ENCODE results near the gene FSTL4.

Gene FSTL4

DNA sequence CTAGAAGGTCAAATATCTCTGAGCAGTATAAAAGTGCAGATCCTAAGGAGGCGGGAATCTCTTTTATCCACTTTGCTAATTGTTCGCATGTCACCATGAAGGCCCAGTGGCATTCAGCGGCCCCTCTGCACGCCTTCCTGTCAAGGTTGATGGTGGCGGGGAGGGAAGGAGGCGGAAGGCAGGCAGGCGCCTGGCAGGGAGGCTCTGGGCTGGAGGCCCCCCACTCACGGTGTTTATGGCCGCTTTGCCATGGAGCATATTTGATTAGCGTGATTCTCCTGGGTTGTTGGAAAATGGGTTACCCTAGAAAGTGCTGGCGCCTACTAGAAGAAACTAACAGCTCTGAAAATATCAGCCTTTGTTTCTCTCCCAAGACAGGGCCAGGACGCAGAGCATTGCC, 209.6 kb downstream of the FSTL4 start:
- H3K9me3 ChIP-seq (ENCODE audit: control insufficient read depth in 2 of 2, low read length in 2 of 2) = no peaks in the 10 kb centered on the region
- no peak overlapping the region for H3K4me3 ChIP-seq (ENCODE audit: low read length in 2 of 2)
- H3K4me1 ChIP-seq (ENCODE audit: control insufficient read depth in 2 of 2, insufficient read depth in 2 of 2, low read length in 2 of 2) = no peaks in the 10 kb centered on the region
- H3K36me3 ChIP-seq (ENCODE audit: control insufficient read depth in 2 of 2, insufficient read depth in 2 of 2, low read length in 2 of 2) = no peaks in the 10 kb centered on the region
- no peaks in the 10 kb centered on the region for H3K27me3 ChIP-seq (ENCODE audit: control insufficient read depth in 2 of 2, insufficient read depth in 2 of 2, low read length in 2 of 2)
- no peak overlapping the region for H3K27ac ChIP-seq (ENCODE audit: low read depth in 2 of 2, low read length in 2 of 2)
- no peak overlapping the region for H3K9ac ChIP-seq (ENCODE audit: low read depth in 1 of 2, low read length in 2 of 2)

- Histone ChIP-seq H3K27me3 (ENCODE audit: control insufficient read depth in 2 of 2, insufficient read depth in 2 of 2, low read length in 2 of 2) (no peaks in the 10 kb centered on the region), H3K9ac (ENCODE audit: low read depth in 1 of 2, low read length in 2 of 2) (no peak overlapping the region), H3K9me3 (ENCODE audit: control insufficient read depth in 2 of 2, low read length in 2 of 2) (no peaks in the 10 kb centered on the region), H3K36me3 (ENCODE audit: control insufficient read depth in 2 of 2, insufficient read depth in 2 of 2, low read length in 2 of 2) (no peaks in the 10 kb centered on the region), H3K27ac (ENCODE audit: low read depth in 2 of 2, low read length in 2 of 2) (no peak overlapping the region), H3K4me3 (ENCODE audit: low read length in 2 of 2) (no peak overlapping the region), H3K4me1 (ENCODE audit: control insufficient read depth in 2 of 2, insufficient read depth in 2 of 2, low read length in 2 of 2) (no peaks in the 10 kb centered on the region)
Measured at GRCh38 chr5:133401731-133402347, 210.5 kb downstream of the FSTL4 start.

DNA sequence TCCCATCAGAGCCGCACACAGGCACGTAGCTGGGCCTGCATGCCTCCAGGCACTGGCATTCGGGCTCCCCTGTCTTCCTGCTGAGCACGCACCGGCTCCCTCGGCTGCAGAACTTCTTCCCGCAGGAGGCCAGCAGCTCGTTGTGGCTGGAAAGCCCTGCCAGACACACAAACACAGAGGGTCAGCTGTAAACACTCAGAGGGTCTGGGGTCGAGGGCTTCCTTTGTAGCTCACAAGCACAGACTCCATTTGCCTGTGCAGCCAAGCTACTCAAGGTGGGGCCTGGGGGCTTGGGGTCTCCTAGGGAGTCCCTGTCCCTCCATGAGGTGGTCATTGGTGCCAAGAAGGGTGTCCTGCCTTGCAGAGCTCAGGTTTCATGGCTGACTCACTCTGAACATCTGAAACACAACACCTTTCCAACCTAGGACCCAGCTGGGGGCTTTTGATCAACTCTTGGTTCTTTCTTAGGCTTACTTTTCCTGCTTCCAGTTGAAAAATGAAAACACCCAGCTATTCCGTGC, 211.4 kb downstream of the FSTL4 start:
- Histone ChIP-seq H3K27ac (ENCODE audit: low read depth in 2 of 2, low read length in 2 of 2) (no peak overlapping the region), H3K9ac (ENCODE audit: low read depth in 1 of 2, low read length in 2 of 2) (no peak overlapping the region), H3K4me3 (ENCODE audit: low read length in 2 of 2) (no peak overlapping the region), H3K36me3 (ENCODE audit: control insufficient read depth in 2 of 2, insufficient read depth in 2 of 2, low read length in 2 of 2) (no peaks in the 10 kb centered on the region), H3K9me3 (ENCODE audit: control insufficient read depth in 2 of 2, low read length in 2 of 2) (no peaks in the 10 kb centered on the region), H3K4me1 (ENCODE audit: control insufficient read depth in 2 of 2, insufficient read depth in 2 of 2, low read length in 2 of 2) (no peaks in the 10 kb centered on the region), H3K27me3 (ENCODE audit: control insufficient read depth in 2 of 2, insufficient read depth in 2 of 2, low read length in 2 of 2) (no peaks in the 10 kb centered on the region)

DNA sequence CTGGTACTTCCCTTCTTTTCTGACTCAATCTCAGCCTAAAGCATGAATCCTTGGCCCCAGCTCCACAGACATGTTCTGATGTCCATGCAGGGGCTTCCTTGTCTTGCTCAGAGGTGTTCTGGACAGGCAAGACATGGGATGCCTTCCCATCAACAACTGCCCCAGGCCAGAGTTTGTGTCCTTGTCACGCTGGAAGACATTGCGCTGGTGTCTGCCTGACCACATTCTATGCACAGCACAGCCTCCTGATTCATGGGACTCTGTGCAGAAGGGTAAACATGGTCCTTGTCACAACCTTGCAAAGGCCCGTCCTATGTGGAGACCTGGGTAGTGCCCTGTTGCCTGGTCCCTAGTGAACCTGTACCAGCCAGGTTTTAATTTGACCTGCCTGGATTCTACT, 212.2 kb downstream of the FSTL4 start:
- H3K4me3 ChIP-seq (ENCODE audit: low read length in 2 of 2) = no peak overlapping the region
- H3K27ac ChIP-seq (ENCODE audit: low read depth in 2 of 2, low read length in 2 of 2) = no peak overlapping the region
- no peaks in the 10 kb centered on the region for H3K9me3 ChIP-seq (ENCODE audit: control insufficient read depth in 2 of 2, low read length in 2 of 2)
- no peaks in the 10 kb centered on the region for H3K27me3 ChIP-seq (ENCODE audit: control insufficient read depth in 2 of 2, insufficient read depth in 2 of 2, low read length in 2 of 2)
- no peak overlapping the region for H3K9ac ChIP-seq (ENCODE audit: low read depth in 1 of 2, low read length in 2 of 2)
- no peaks in the 10 kb centered on the region for H3K36me3 ChIP-seq (ENCODE audit: control insufficient read depth in 2 of 2, insufficient read depth in 2 of 2, low read length in 2 of 2)
- no peaks in the 10 kb centered on the region for H3K4me1 ChIP-seq (ENCODE audit: control insufficient read depth in 2 of 2, insufficient read depth in 2 of 2, low read length in 2 of 2)

DNA sequence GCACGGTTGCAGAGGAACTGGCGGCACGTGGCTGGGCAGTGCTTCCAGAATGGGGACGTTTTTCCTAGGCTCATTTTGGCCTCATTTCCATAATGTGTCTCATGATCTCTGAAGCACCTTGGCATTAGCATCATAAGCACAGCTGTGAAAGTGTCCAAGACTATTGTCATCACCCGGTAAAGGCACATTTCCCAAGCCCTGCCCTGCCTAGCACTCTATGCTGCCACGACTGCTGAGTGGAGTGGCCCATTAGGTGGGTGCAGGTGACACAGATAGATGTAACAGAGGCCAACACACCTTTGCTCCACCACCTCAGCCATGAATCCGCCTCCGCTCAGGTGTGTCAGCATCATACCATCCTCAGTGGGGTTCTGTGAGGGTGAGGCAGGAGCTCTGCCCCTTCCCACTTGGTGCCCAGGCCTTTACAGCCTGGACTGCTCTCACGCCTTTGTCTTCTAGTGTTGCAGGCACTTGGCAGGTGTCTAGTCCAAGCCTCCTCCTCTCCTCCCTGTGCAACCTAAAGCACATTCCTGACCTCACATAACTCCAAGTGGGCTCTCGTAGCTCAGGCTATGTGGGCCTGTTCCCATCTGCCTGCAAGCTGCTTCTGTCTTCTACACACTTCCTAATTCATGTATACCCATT, 213.0 kb downstream of the FSTL4 start:
- Histone ChIP-seq H3K4me3 (ENCODE audit: low read length in 2 of 2) (no peak overlapping the region), H3K9me3 (ENCODE audit: control insufficient read depth in 2 of 2, low read length in 2 of 2) (no peaks in the 10 kb centered on the region), H3K9ac (ENCODE audit: low read depth in 1 of 2, low read length in 2 of 2) (no peak overlapping the region), H3K36me3 (ENCODE audit: control insufficient read depth in 2 of 2, insufficient read depth in 2 of 2, low read length in 2 of 2) (no peaks in the 10 kb centered on the region), H3K27ac (ENCODE audit: low read depth in 2 of 2, low read length in 2 of 2) (no peak overlapping the region), H3K27me3 (ENCODE audit: control insufficient read depth in 2 of 2, insufficient read depth in 2 of 2, low read length in 2 of 2) (no peaks in the 10 kb centered on the region), H3K4me1 (ENCODE audit: control insufficient read depth in 2 of 2, insufficient read depth in 2 of 2, low read length in 2 of 2) (no peaks in the 10 kb centered on the region)

- Histone ChIP-seq H3K9me3 (ENCODE audit: control insufficient read depth in 2 of 2, low read length in 2 of 2) (no peaks in the 10 kb centered on the region), H3K27ac (ENCODE audit: low read depth in 2 of 2, low read length in 2 of 2) (no peak overlapping the region)
Measured at GRCh38 chr5:133398646-133399101, 213.7 kb downstream of the FSTL4 start.

GRCh38 chr5:133397990-133398645, 214.2 kb downstream of the FSTL4 start:
- no peaks in the 10 kb centered on the region for H3K4me1 ChIP-seq (ENCODE audit: control insufficient read depth in 2 of 2, insufficient read depth in 2 of 2, low read length in 2 of 2)
- H3K27me3 ChIP-seq (ENCODE audit: control insufficient read depth in 2 of 2, insufficient read depth in 2 of 2, low read length in 2 of 2) = no peaks in the 10 kb centered on the region
- H3K4me3 ChIP-seq (ENCODE audit: low read length in 2 of 2) = no peak overlapping the region
- H3K27ac ChIP-seq (ENCODE audit: low read depth in 2 of 2, low read length in 2 of 2) = no peak overlapping the region
- no peaks in the 10 kb centered on the region for H3K36me3 ChIP-seq (ENCODE audit: control insufficient read depth in 2 of 2, insufficient read depth in 2 of 2, low read length in 2 of 2)
- H3K9ac ChIP-seq (ENCODE audit: low read depth in 1 of 2, low read length in 2 of 2) = no peak overlapping the region
- no peaks in the 10 kb centered on the region for H3K9me3 ChIP-seq (ENCODE audit: control insufficient read depth in 2 of 2, low read length in 2 of 2)

More at GRCh38 chr5:133398646-133399101, 213.7 kb downstream of the FSTL4 start:
- Histone ChIP-seq H3K36me3 (ENCODE audit: control insufficient read depth in 2 of 2, insufficient read depth in 2 of 2, low read length in 2 of 2) (no peaks in the 10 kb centered on the region), H3K4me3 (ENCODE audit: low read length in 2 of 2) (no peak overlapping the region), H3K4me1 (ENCODE audit: control insufficient read depth in 2 of 2, insufficient read depth in 2 of 2, low read length in 2 of 2) (no peaks in the 10 kb centered on the region), H3K9ac (ENCODE audit: low read depth in 1 of 2, low read length in 2 of 2) (no peak overlapping the region), H3K27me3 (ENCODE audit: control insufficient read depth in 2 of 2, insufficient read depth in 2 of 2, low read length in 2 of 2) (no peaks in the 10 kb centered on the region)

DNA sequence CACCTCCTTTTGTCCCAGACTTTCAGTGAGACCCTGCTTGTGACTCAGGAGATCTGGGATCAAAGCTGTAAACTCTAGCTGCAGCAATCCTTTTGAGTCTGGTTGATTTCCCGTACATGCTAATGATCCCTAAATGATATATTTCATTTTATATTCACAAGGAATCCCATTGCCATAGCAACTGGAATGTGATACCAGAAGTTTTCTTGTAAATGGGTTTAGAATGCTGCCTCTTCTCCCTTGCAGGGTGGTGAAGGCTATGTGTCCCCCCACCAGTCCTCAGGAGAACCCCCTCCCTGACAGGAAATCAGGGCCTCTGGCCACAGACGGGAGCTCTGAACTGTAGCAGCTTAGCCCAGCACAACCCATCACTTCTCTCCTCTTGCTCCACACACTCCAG, 215.0 kb downstream of the FSTL4 start:
- Histone ChIP-seq H3K9me3 (ENCODE audit: control insufficient read depth in 2 of 2, low read length in 2 of 2) (no peaks in the 10 kb centered on the region), H3K36me3 (ENCODE audit: control insufficient read depth in 2 of 2, insufficient read depth in 2 of 2, low read length in 2 of 2) (no peaks in the 10 kb centered on the region), H3K4me3 (ENCODE audit: low read length in 2 of 2) (no peak overlapping the region), H3K4me1 (ENCODE audit: control insufficient read depth in 2 of 2, insufficient read depth in 2 of 2, low read length in 2 of 2) (no peaks in the 10 kb centered on the region), H3K27me3 (ENCODE audit: control insufficient read depth in 2 of 2, insufficient read depth in 2 of 2, low read length in 2 of 2) (no peaks in the 10 kb centered on the region), H3K27ac (ENCODE audit: low read depth in 2 of 2, low read length in 2 of 2) (no peak overlapping the region), H3K9ac (ENCODE audit: low read depth in 1 of 2, low read length in 2 of 2) (no peak overlapping the region)

DNA sequence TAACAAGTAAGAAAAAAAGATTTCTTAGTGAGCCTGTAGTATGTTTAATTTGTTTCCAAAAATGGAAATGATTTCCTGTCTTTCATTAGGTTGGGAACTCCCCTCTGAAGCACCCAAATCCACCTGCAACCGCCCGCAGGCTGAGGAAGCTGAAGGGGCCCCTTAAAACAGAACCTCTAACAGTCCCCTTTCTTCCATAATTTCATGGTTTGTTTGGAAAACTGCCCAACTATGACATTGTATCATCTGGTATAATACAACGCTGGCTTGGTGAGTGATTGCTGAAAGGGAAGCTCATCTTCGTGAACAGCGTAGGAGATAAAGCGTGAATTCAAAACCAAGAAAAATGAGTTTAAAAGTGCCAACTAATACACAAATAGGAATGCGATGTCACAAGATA, 215.5 kb downstream of the FSTL4 start:
- H3K9me3 ChIP-seq (ENCODE audit: control insufficient read depth in 2 of 2, low read length in 2 of 2) = no peaks in the 10 kb centered on the region
- no peak overlapping the region for H3K27ac ChIP-seq (ENCODE audit: low read depth in 2 of 2, low read length in 2 of 2)
- H3K4me1 ChIP-seq (ENCODE audit: control insufficient read depth in 2 of 2, insufficient read depth in 2 of 2, low read length in 2 of 2) = no peaks in the 10 kb centered on the region
- no peak overlapping the region for H3K9ac ChIP-seq (ENCODE audit: low read depth in 1 of 2, low read length in 2 of 2)
- H3K4me3 ChIP-seq (ENCODE audit: low read length in 2 of 2) = no peak overlapping the region
- H3K36me3 ChIP-seq (ENCODE audit: control insufficient read depth in 2 of 2, insufficient read depth in 2 of 2, low read length in 2 of 2) = no peaks in the 10 kb centered on the region
- no peaks in the 10 kb centered on the region for H3K27me3 ChIP-seq (ENCODE audit: control insufficient read depth in 2 of 2, insufficient read depth in 2 of 2, low read length in 2 of 2)

DNA sequence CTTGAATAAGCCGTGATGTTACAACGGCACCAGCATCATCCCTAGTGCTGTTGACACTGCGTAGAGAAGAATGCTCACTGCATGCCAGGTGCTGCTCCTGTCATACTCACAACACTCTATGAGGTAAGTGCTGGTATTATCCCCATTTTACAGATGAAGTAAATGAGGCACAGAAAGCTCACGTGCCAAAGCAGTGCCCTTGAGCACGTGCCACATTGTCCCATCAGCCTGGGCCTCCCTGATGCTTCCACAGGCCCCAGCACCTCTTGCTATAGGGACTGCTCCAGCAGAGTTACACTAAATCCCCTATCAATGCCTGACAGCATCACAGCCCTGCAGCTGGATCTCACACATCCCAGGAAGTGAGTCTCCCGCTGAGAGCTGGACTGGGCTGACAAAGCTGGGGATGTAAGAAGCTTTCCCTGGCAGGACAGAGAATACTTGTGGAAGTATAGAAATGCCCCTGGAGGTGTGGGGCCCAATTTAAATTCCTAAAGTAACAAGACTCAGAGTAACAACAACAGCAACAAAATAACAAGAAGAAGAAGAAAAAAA, 216.1 kb downstream of the FSTL4 start:
- H3K27ac ChIP-seq (ENCODE audit: low read depth in 2 of 2, low read length in 2 of 2) = no peak overlapping the region
- H3K36me3 ChIP-seq (ENCODE audit: control insufficient read depth in 2 of 2, insufficient read depth in 2 of 2, low read length in 2 of 2) = no peaks in the 10 kb centered on the region
- H3K4me1 ChIP-seq (ENCODE audit: control insufficient read depth in 2 of 2, insufficient read depth in 2 of 2, low read length in 2 of 2) = no peaks in the 10 kb centered on the region
- no peak overlapping the region for H3K4me3 ChIP-seq (ENCODE audit: low read length in 2 of 2)
- H3K9ac ChIP-seq (ENCODE audit: low read depth in 1 of 2, low read length in 2 of 2) = no peak overlapping the region
- no peaks in the 10 kb centered on the region for H3K9me3 ChIP-seq (ENCODE audit: control insufficient read depth in 2 of 2, low read length in 2 of 2)
- H3K27me3 ChIP-seq (ENCODE audit: control insufficient read depth in 2 of 2, insufficient read depth in 2 of 2, low read length in 2 of 2) = no peaks in the 10 kb centered on the region

All from mucosa of rectum (tissue), 2 donors.